Activated CD8-positive, alpha-beta T cell treated with anti-CD3 and anti-CD28 coated beads, Interleukin-2, amount 10 ng/mL, durations not matched to agents 7 days and 5 days (primary cell): Measurements from ENCODE around the gene PTPA. TPM values are rescaled to one million over a fixed set of nuclear protein-coding genes. Genes with fewer than 3 reads are reported as not detected.

Experiments used
- ATAC-seq: fragments of 150-1000 bp; cut with Tn5 transposase; one replicate; pipeline ENCODE4 v1.10.0; 2021; ENCODE audit warnings: moderate library complexity
- CTCF ChIA-PET: fragments of 350-600 bp; sonication (Branson Sonifier 250); formaldehyde crosslinking; loops from one replicate; lab custom pipeline; 2021; ENCODE audit warnings: antibody characterized with exemption; lab: Charles Lee
- POLR2A ChIA-PET: fragments of 350-600 bp; sonication (Branson Sonifier 250); formaldehyde crosslinking; loops from one replicate; lab custom pipeline; 2021; ENCODE audit warnings: antibody characterized with exemption; lab: Charles Lee
- DNase-seq: peaks from one replicate; pipeline ENCODE4 v3.0.0-alpha.2; 2020
- H3K27ac Mint-ChIP-seq: one replicate; pipeline ENCODE4 v1.8.0; 2021; ENCODE audit warnings: mild to moderate bottlenecking, mixed read lengths
- H3K27me3 Mint-ChIP-seq: one replicate; pipeline ENCODE4 v1.8.0; 2021; ENCODE audit warnings: low read depth, mixed read lengths
- H3K36me3 Mint-ChIP-seq: one replicate; pipeline ENCODE4 v1.8.0; 2021; ENCODE audit warnings: low read depth, mixed read lengths
- H3K4me1 Mint-ChIP-seq: one replicate; pipeline ENCODE4 v1.8.0; 2021; ENCODE audit warnings: low read depth, mixed read lengths
- H3K4me3 Mint-ChIP-seq: one replicate; pipeline ENCODE4 v1.8.0; 2021; ENCODE audit warnings: mild to moderate bottlenecking, mixed read lengths
- H3K9me3 Mint-ChIP-seq: one replicate; pipeline ENCODE4 v1.8.0; 2022; ENCODE audit warnings: mixed read lengths; ENCODE audit not compliant: insufficient read depth
- total RNA-seq, 2 experiments: library from RNA; stranded (reverse); gene quantifications; one replicate each; pipeline ENCODE4 v1.2.3, GENCODE V29; 2021

Gene PTPA
- total RNA-seq, 2 experiments from 2014 or later: 114 to 125 TPM

DNA sequence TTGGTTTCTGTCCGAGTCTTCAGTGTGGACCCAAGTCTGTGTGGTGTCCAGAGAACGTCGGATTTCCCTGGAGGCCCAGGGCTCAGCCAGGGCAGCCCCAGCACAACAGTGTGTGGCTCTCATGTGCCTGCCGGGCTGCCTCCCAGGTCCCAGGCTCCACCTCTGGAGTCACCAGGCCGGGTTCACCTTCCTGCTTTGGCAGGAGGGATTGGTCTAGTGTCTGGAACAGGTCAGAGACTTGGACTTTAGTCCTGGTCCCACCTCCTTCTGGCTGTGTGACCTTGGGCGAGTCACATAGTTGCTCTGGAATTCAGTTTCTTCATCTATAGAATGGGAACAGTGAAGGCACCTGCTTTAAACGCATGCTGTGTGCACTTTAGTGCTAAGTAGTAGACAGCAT, 27.1 kb upstream of the PTPA start:
- POLR2A ChIA-PET: no interaction called here
- Mint-ChIP-seq H3K4me3 (no peak overlapping the region), H3K9me3 (no peaks in the 10 kb centered on the region), H3K36me3 (peaks cover 11% of the 10 kb centered on the region), H3K27me3 (no peaks in the 10 kb centered on the region), H3K4me1 (peaks cover 27% of the 10 kb centered on the region), H3K27ac (no peak overlapping the region)
- DNase-seq (no peak), ATAC-seq (no peak)
- CTCF ChIA-PET: no interaction called here

DNA sequence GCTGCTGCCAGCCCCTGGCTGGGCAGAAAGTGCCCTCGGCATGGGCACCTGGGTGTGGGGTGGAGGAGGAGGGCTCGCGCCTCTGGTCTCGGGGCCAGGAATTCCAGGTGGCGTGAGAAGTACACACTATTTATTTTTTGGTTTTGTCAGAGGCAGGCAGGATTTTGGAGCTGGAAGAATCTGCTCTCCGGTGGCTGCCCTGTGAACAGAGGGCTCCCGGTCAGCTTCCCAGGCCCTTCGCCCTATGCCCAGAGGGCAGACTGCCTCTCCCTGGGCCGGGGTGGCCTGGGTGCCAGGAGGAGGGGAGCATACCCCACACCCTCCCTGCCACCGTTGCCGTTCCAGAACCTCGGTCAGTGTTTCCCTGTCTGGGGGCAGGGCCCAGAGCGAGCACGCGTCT, 22.0 kb upstream of the PTPA start:
- no peak overlapping the region for H3K27ac Mint-ChIP-seq
- ChIA-PET POLR2A (no interaction called here), CTCF (no interaction called here)
- ATAC-seq: no peak
- H3K36me3 Mint-ChIP-seq: peaks cover 20% of the 10 kb centered on the region
- H3K4me3 Mint-ChIP-seq: no peak overlapping the region
- H3K4me1 Mint-ChIP-seq: no peaks in the 10 kb centered on the region
- DNase-seq: no peak
- H3K9me3 Mint-ChIP-seq: no peaks in the 10 kb centered on the region
- H3K27me3 Mint-ChIP-seq: no peaks in the 10 kb centered on the region

DNA sequence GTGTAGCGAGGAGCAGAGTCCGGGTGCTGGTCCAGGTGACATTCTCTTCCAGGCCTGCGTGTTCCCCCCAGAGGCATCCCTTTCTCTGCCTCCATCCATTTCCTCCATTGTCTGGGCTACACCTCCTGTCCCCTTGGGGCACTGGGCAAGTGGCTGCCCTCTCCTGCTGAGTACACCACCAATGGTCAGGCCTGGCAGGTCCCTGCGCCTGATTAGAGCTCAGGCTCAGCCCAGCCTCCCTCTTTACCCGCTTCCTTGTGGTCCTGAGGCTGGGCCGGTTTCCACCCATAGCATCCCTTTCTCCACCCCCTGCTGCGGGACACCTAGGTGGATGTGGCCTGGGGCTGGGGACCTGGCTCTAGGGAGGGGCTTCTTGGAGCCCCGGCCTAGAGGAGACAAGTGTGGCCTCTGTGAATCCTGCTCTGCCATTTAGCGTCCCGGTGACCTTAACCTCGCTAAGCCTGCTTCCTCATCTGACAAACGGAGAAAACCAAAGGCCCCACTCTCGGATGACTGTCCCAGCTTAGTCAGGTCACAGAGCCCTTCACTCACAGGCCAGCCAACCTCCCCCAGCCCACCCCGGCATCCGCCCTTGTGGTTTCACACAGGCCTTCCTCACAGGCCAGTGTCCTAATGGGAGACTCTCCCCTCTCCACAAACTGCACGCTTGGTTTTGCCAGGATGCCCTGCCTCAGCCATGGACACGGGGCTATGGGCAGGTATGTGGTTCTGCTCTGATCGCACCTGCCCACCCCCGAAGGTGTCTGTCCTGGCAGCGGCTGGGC, 17.4 kb upstream of the PTPA start:
- ChIA-PET CTCF (no interaction called here), POLR2A (no interaction called here)
- DNase-seq: no peak
- H3K36me3 Mint-ChIP-seq: peaks cover 9% of the 10 kb centered on the region
- ATAC-seq: no peak
- no peaks in the 10 kb centered on the region for H3K4me1 Mint-ChIP-seq
- no peaks in the 10 kb centered on the region for H3K27me3 Mint-ChIP-seq
- no peak overlapping the region for H3K4me3 Mint-ChIP-seq
- peak overlapping the region; percentile 46 for H3K27ac Mint-ChIP-seq
- H3K9me3 Mint-ChIP-seq: no peaks in the 10 kb centered on the region

DNA sequence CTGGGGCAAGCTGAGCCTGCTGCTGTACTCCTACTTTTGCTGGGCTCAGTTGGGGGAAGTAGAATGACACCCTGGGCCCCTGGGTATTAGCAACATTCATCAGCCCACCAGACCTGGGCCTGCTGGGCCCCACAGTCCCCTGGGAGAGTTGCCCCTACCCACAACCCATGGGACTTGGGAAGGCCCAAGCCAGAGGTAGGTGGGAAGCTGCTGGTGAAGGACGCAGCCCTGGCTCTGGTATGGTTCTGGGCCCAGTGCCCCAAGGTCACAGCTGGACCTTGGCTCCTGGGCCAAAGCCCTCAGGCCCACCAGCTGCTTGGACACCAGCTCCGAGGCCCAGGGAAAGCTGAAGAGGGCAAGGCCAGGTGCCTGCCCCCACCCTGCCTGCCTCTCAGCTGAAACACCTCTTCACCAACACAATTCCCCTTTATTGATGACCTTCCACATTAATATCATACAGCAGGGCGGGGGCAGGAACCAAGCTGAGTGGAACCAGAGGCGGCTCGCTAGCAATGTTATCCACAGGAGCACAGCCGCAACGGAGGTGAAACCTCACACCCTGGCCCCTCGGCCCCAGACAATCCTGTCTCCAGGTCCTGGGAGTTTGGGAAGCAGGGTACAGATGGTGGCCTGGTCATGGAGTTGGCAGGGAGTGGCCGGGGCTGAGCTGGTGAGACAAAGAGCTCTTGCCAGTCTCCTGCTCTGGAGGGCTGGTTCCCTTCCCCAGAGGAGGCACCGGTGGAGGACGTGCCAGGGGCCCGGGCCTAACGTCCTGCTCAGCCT, 16.6 kb upstream of the PTPA start:
- H3K27me3 Mint-ChIP-seq: no peaks in the 10 kb centered on the region
- no peaks in the 10 kb centered on the region for H3K9me3 Mint-ChIP-seq
- H3K4me3 Mint-ChIP-seq: no peak overlapping the region
- H3K27ac Mint-ChIP-seq: no peak overlapping the region
- ATAC-seq: no peak
- CTCF ChIA-PET: interaction anchor here (0.8 kb wide), 1 partner anchor 9 kb away, joined by 3 read pairs; no protein-coding TSS in a partner anchor
- H3K4me1 Mint-ChIP-seq: no peaks in the 10 kb centered on the region
- peaks cover 7% of the 10 kb centered on the region for H3K36me3 Mint-ChIP-seq
- POLR2A ChIA-PET: interaction anchor here (0.5 kb wide), 1 partner anchor 271 kb away, joined by 3 read pairs; no protein-coding TSS in a partner anchor
- no peak for DNase-seq

GRCh38 chr9:129095170-129095667, 16.0 kb upstream of the PTPA start:
- Mint-ChIP-seq H3K9me3 (no peaks in the 10 kb centered on the region), H3K27ac (no peak overlapping the region), H3K4me3 (no peak overlapping the region), H3K27me3 (no peaks in the 10 kb centered on the region), H3K4me1 (no peaks in the 10 kb centered on the region), H3K36me3 (peaks cover 1% of the 10 kb centered on the region)
- ChIA-PET POLR2A (interaction anchor here (0.5 kb wide), 1 partner anchor 272 kb away, joined by 3 read pairs; no protein-coding TSS in a partner anchor), CTCF (interaction anchor here (0.8 kb wide), 1 partner anchor 9 kb away, joined by 3 read pairs; no protein-coding TSS in a partner anchor)
- ATAC-seq (no peak), DNase-seq (no peak)

DNA sequence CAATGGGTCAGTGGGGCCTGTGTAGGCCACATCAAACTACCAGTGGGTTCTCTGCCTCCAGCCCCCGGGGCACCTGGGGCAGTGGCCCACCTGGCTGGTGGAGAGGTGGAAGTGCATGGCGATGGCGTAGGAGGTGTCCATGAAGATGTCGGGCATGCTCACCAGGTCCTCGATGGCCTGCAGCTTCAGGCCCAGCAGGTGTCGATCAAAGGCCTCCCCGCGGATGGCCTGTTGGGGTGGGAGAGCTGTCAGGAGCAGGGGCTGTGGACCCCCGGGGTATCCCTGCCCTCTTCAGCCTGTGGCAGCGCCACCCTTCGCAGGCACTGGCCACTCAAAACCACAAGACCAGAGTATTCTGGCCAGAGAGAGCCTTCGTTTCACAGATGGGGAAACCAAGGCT, 15.3 kb upstream of the PTPA start:
- DNase-seq (no peak), ATAC-seq (no peak)
- H3K36me3 Mint-ChIP-seq: no peaks in the 10 kb centered on the region
- H3K9me3 Mint-ChIP-seq: no peaks in the 10 kb centered on the region
- ChIA-PET POLR2A (no interaction called here), CTCF (no interaction called here)
- no peak overlapping the region for H3K27ac Mint-ChIP-seq
- H3K4me3 Mint-ChIP-seq: no peak overlapping the region
- no peaks in the 10 kb centered on the region for H3K27me3 Mint-ChIP-seq
- no peaks in the 10 kb centered on the region for H3K4me1 Mint-ChIP-seq

- H3K27me3 Mint-ChIP-seq: no peaks in the 10 kb centered on the region
- no peaks in the 10 kb centered on the region for H3K36me3 Mint-ChIP-seq
- ChIA-PET CTCF (interaction anchor here (1.5 kb wide), 1 partner anchor 34 kb away, joined by 3 read pairs; no protein-coding TSS in a partner anchor), POLR2A (no interaction called here)
- H3K27ac Mint-ChIP-seq: no peak overlapping the region
- H3K4me3 Mint-ChIP-seq: no peak overlapping the region
- no peaks in the 10 kb centered on the region for H3K9me3 Mint-ChIP-seq
- no peaks in the 10 kb centered on the region for H3K4me1 Mint-ChIP-seq
- ATAC-seq (no peak), DNase-seq (no peak)
Observed at GRCh38 chr9:129097671-129098306, 13.4 kb upstream of the PTPA start.

- ChIA-PET CTCF (interaction anchor here (1.5 kb wide), 1 partner anchor 33 kb away, joined by 3 read pairs; no protein-coding TSS in a partner anchor), POLR2A (no interaction called here)
- Mint-ChIP-seq H3K27ac (no peak overlapping the region), H3K9me3 (no peaks in the 10 kb centered on the region), H3K4me3 (no peak overlapping the region), H3K27me3 (no peaks in the 10 kb centered on the region), H3K36me3 (no peaks in the 10 kb centered on the region), H3K4me1 (no peaks in the 10 kb centered on the region)
- DNase-seq (no peak), ATAC-seq (no peak)
Observed at GRCh38 chr9:129098328-129098727, 12.9 kb upstream of the PTPA start.

DNA sequence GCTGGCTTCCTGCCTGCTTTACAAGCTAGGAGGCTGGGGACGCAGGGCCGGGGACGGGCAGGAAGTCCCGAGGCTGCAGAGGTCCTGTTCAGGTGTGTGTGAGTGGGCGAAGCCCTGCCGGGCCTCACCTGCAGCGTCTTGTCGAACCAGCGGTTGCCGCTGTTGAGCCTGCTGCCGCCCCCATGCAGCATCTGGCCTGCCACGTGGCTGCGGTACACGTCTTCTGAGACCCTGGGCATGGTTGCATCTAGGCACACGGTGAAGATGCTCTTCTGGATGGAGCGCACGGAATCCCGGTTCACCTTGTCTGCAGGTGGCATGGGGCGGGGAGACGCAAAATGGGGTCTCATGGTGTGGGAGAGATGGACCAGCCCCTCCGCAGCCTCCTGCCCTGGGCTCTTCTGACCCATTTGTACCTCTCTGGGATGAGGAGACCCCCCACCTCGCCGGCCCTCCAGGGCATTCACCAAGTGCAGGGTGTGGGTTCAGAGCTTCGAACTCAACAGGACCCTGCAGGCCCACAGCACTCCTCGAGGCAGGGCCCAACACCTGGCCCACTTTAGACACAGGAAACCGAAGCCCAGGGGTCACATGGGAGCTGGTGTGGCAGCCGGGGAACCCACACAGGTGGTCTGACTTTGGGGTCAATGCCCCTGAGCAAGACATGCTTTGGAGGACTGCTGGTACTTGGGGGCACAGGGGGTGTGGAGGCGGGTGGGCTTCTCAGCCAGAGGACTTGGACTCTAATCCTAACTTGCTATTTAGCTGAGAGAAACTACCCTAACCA, 10.6 kb upstream of the PTPA start:
- Mint-ChIP-seq H3K9me3 (no peaks in the 10 kb centered on the region), H3K4me3 (no peak overlapping the region), H3K36me3 (no peaks in the 10 kb centered on the region), H3K27me3 (no peaks in the 10 kb centered on the region), H3K4me1 (no peaks in the 10 kb centered on the region), H3K27ac (no peak overlapping the region)
- ChIA-PET POLR2A (no interaction called here), CTCF (interaction anchor here (1.4 kb wide), 1 partner anchor 38 kb away, joined by 4 read pairs; no protein-coding TSS in a partner anchor)
- DNase-seq (no peak), ATAC-seq (no peak)

DNA sequence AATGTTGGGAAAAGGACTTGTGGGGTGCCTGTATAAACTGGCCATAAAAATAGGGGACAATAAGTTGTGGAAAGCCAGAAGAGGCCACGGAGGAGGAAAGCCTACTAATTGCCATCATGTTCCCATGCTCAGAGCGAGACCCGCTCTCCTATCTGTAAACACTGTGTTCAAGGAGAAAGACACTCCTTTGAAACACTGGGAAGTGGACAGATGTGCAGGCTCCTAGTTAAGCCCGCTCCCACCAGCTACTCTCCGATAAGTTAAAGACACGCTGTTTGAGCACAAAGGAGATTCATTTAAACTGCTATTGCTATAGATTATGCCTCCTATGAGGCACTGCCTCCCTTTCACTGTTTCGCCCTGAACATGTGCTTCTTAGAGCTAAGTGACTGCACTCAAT, 9.9 kb upstream of the PTPA start:
- no peaks in the 10 kb centered on the region for H3K27me3 Mint-ChIP-seq
- no peaks in the 10 kb centered on the region for H3K36me3 Mint-ChIP-seq
- no peaks in the 10 kb centered on the region for H3K4me1 Mint-ChIP-seq
- no peaks in the 10 kb centered on the region for H3K9me3 Mint-ChIP-seq
- ChIA-PET CTCF (interaction anchor here (1.4 kb wide), 1 partner anchor 38 kb away, joined by 4 read pairs; no protein-coding TSS in a partner anchor), POLR2A (no interaction called here)
- H3K4me3 Mint-ChIP-seq: no peak overlapping the region
- no peak for ATAC-seq
- H3K27ac Mint-ChIP-seq: no peak overlapping the region
- DNase-seq: no peak

DNA sequence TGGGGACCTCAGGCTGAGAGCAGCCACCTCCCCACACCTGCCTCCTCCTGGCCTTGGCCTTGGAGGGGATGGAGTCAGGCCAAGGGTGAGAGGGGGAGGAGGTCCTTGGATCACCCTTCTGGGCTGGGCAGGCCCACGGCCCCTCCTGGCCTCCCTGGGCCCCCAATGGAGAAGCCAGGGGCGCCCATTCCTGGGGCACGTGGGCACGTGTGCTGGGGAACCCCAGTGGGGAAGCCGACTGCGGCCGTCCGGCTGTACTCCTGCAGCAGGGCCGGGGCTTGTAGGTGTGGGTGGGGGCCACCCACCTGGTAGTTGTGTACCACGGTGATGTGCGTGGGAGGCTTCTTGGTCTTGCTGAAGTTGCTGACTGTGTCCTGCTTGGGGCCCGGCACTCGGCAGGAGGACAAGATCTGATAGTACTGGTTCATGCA, 9.1 kb upstream of the PTPA start:
- ATAC-seq (no peak), DNase-seq (no peak)
- H3K36me3 Mint-ChIP-seq: no peaks in the 10 kb centered on the region
- ChIA-PET CTCF (interaction anchor here (0.8 to 1.4 kb wide), 2 partner anchors 37 to 231 kb away, joined by 3 to 4 read pairs; no protein-coding TSS in a partner anchor), POLR2A (no interaction called here)
- no peak overlapping the region for H3K27ac Mint-ChIP-seq
- H3K4me3 Mint-ChIP-seq: no peak overlapping the region
- no peaks in the 10 kb centered on the region for H3K4me1 Mint-ChIP-seq
- no peaks in the 10 kb centered on the region for H3K9me3 Mint-ChIP-seq
- no peaks in the 10 kb centered on the region for H3K27me3 Mint-ChIP-seq
